ENCODE data around the gene KDM4C. TPM values are rescaled to one million over a fixed set of nuclear protein-coding genes. Genes with fewer than 3 reads are reported as not detected.
"Not testable (repeated sequence)": the region's sequence is repeated elsewhere in the genome, so short reads cannot be mapped to it uniquely, and the experiment has no call there.

The KDM4C gene
- total RNA-seq, 1 donor from 2014 or later: 14.2 TPM

DNA sequence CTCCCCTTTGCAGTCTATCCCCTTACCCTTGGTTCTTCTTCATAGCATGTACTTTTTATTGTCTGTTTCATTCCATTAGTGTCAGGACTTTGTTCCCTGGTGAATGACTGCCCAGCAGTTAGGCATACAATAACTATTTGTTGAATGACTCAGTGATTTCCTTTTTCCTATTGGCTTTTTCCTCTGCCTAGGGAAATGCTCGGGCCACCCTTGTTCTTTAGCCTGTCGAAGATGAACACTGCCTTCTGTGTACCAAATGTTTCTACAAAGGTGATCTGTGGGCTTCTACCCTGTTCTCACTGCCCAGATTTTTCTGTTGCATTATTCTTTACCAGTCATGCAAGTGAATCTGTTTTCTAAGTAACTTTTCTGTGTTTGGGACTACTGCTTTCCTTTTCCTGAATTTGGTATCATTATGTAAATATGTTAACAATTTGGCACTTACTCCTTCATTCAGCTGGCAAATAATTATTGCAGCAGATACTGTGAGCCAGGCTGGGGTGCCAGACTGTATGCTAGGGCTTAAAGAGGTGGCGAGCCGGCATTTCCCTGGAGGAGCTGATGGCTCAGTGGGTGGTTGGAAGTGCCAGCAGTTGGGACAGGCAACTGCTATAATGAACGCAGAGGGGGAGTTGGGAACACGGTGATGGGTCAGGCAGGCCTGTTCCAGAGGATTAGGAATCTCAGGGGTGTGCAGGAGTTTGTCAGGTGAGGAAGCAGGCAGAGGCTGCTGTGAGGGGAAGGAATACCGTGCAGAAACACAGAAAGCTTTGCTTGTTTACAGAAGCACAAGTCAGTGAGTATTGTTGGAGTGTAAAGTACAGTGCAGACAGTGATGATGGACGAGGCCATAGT lies 30.6 kb downstream of the KDM4C start:
- peak; percentile 60 for ATAC-seq (ENCODE audit: poor library complexity)
- intact Hi-C loops (cut with DNase I): no loop called here

DNA sequence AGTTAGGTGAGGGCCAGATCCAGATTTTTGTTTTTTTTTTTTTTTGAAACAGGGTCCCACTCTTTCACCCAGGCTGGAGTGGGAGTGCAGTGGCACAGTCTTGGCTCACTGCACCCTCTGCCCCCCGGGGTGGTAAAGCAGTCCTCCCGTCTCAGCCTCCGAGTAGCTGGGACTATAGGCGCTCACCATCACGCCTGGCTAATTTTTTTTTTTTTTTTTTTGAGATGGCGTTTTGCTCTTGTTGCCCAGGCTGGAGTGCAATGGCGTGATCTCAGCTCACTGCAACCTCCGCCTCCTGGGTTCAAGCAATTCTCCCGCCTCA lies 31.2 kb downstream of the KDM4C start:
- DNase-seq; intact Hi-C loops (cut with DNase I): not testable (repeated sequence)
- peak; percentile 23 for ATAC-seq (ENCODE audit: poor library complexity)

More for the DNA sequence above, 30.6 kb downstream of the KDM4C start:
- peak; percentile 50 for DNase-seq

DNA sequence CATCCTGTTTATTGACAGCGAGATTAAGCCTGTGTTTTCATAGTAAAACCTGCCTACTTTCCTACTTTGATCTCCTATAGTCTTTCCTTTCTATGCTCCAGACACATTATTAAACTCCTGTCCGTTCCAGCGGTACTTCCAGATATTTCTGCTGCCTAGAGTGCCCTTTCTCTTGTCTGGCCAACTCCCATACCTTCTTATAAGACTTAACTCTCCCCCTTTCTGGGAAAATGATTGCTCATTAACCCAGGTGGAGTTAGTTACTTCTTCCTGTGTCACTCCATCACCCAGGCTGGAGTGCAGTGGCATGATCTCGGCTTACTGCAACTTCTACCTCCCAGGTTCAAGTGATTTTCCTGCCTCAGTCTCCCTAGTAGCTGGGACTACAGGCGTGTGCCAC lies 33.1 kb downstream of the KDM4C start:
- intact Hi-C loops (cut with DNase I): no loop called here

DNA sequence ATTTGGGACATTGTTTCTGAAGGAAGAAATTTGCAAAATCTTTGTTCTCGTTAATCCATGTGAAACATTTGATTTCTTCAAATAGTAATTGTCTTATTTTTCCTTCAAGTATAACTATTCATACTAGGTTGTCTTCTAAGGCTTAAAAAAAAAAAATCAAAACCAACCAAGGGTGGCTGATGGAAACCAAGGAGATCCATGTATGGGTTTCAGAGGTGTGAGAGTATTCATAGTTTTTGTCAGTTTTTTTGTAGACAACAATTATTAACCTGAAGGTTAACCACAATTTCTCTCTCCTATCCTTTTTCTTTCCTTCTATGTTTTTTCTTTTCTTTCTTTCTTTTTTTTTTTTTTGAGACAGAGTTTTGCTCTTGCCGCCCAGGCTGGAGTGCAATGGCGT lies 35.4 kb downstream of the KDM4C start:
- DNase-seq: no peak
- intact Hi-C loops (cut with DNase I): no loop called here
- no peak for ATAC-seq (ENCODE audit: poor library complexity)

More for the DNA sequence above, 33.1 kb downstream of the KDM4C start:
- DNase-seq: no peak
- no peak for ATAC-seq (ENCODE audit: poor library complexity)

DNA sequence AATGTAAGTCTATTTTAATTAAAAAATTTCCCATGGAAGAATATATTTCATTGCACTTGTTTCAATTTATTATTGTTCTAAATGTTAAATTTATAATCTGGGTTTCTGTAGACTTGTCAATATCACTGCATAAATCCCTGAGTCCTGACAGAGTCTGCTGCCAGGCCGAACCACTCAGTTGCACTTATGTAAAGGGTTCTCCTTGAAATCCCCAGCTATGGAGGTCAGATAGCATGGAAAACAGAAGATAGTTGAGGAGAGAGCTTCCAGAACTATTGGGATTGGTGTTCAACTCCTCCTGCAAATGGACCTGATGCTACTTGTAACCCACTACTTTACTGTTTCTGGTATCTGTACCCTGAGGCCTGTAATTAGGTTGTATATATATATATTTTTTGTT lies 37.2 kb downstream of the KDM4C start:
- ATAC-seq (ENCODE audit: poor library complexity): peak; percentile 86
- DNase-seq: no peak
- intact Hi-C loops (cut with DNase I): no loop called here

DNA sequence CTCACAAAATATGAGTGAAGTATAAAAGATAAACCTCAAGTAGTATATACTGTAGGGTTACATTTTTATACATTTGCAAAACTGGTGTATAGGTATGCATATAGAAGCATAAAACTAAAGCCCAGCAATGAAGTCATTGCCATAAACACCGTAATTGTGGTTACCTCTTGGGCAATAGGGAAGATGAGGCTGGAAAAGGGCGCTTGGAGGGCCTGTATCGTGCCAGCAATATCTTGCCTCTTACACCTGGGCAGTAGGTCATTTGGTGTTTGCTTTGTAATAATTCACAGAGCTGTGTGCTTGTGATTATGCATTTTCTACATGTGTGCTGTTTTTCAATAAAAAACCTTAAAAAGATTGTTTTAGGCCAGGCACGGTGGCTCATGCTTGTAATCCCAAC lies 45.2 kb downstream of the KDM4C start:
- intact Hi-C loops (cut with DNase I): no loop called here
- no peak for ATAC-seq (ENCODE audit: poor library complexity)

DNA sequence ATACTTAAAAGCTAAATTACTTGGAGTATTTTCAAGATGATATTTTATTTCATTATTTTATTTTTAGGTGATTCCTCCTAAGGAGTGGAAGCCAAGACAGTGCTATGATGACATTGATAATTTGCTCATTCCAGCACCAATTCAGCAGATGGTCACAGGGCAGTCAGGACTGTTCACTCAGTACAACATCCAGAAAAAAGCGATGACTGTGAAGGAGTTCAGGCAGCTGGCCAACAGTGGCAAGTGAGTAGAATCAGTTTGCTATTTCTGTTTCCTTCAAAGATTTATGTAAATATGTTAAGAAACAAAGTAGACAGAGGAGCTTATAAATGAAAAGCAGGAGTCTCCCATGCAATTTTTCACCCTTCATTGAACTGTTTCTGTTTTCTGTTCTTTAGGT lies 47.8 kb downstream of the KDM4C start:
- ATAC-seq (ENCODE audit: poor library complexity): peak; percentile 73
- intact Hi-C loops (cut with DNase I): no loop called here
- DNase-seq: no peak

More for the DNA sequence above, 45.2 kb downstream of the KDM4C start:
- no peak for DNase-seq

DNA sequence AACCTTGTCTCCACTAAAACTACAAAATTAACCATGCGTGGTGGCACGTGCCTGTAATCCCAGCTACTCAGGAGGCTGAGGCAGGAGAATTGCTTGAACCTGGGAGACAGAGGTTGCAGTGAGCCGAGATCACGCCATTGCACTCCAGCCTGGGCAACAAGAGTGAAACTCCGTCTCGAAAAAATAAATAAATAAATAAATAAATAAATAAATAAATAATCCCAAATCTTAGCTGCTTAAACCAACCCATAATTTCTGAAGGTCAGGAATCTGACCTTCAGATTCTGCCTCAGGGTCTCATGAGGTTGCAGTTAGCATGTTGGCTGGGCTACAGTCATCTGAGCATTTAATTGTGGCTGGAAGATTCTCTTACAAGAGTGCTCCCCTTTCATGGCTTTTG lies 48.5 kb downstream of the KDM4C start:
- ATAC-seq (ENCODE audit: poor library complexity); DNase-seq; intact Hi-C loops (cut with DNase I): not testable (repeated sequence)

DNA sequence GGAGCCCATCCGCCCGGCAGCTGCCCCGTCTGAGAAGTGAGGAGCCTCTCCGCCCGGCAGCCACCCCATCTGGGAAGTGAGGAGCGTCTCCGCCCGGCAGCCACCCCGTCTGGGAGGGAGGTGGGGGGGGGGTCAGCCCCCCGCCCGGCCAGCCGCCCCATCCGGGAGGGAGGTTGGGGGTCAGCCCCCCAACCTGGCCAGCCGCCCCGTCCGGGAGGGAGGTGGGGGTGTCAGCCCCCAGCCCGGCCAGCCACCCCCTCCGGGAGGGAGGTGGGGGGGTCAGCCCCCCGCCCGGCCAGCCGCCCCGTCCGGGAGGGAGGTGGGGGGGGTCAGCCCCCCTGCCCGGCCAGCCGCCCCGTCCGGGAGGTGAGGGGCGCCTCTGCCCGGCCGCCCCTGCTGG lies 49.9 kb downstream of the KDM4C start:
- ATAC-seq (ENCODE audit: poor library complexity); DNase-seq; intact Hi-C loops (cut with DNase I): not testable (repeated sequence)

DNA sequence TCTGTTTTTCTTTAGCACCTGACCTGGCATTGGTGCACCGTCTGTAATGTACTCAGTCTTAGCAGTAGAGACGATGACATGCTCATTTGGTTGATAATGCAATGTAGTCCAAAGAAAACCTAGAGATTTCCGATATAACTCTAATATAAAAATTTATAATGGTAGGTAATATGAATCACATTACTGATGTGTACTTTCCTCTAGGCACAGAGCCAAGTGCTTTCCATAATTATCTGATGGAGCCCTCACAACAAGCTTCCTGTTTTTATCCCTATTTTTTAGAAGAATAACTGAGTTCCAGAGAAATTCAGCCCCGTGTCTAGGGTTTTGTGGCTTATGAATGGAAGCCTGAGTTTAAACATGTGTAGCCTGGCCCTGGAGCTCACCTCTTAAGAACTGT lies 53.7 kb downstream of the KDM4C start:
- no peak for DNase-seq

DNA sequence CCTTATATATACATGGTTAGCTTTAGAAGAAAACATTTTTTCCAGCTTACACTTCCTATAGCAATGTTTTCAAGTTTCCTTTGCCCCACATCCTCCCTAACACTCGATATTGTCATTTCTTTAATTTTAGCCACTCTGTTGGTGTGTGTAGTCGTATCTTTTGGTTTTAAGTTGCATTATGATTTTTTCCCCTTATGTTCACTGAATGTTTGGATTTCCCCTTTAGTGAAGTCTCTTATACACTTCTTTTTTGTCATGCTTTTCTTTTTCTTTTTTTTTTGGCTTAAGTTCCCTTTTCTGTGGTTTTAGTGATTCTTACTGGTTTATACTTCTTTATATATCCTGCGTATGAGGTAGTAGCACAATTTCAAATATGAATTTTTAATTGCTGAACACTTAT lies 58.8 kb downstream of the KDM4C start:
- DNase-seq (no peak), ATAC-seq (ENCODE audit: poor library complexity) (no peak)
- intact Hi-C loops (cut with DNase I): no loop called here

More for the DNA sequence above, 53.7 kb downstream of the KDM4C start:
- intact Hi-C loops (cut with DNase I): no loop called here
- no peak for ATAC-seq (ENCODE audit: poor library complexity)

DNA sequence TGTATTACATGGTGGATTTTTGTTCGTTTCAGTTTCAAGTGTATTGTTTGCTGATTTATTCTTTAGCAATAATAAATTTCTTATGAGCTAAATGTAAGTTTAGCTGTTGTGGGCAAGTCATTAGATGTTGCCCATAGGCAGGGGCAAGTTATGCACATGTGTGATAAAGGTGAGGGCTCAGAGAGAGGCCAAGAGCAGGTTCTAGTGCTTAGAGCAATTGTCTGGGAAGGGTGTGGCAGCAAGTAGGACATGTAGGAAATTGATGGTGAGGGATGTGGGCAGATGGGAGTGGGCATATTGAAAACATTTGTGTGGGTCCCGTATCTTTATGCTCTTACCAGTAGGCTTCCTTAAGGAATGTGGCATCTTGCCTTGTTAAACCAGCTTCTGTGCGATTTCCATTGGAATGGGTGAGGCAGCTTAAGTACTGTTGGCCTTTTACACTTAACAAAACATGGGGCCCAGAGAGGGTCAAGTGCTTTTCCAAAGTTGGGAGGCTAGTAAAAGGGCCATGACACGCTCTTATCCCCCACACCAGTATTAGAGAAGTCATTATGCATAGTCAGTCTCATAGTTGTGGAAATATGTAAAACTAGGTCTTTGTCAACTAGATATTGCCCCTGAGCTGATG lies 60.6 kb downstream of the KDM4C start:
- DNase-seq (no peak), ATAC-seq (ENCODE audit: poor library complexity) (no peak)
- intact Hi-C loops (cut with DNase I): no loop called here

DNA sequence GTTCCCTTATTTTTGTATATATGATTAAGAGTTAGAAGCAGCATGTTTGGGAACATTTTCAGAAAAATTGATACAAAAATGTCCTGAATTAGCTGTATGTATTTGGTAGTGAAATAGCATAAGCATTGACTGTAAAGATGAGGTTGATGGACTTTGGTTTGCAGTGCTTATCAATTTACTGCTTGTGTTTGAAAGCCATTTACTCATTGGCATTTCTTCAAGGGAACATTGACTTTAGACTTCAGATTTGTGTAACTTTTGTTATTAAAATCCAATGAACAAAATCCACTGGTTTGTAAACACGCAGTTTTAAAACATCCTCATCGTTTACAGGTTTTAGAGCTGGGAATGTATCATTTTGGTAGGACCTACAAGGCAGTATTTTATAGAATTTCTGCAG lies 61.3 kb downstream of the KDM4C start:
- intact Hi-C loops (cut with DNase I): no loop called here
- DNase-seq (no peak), ATAC-seq (ENCODE audit: poor library complexity) (no peak)

DNA sequence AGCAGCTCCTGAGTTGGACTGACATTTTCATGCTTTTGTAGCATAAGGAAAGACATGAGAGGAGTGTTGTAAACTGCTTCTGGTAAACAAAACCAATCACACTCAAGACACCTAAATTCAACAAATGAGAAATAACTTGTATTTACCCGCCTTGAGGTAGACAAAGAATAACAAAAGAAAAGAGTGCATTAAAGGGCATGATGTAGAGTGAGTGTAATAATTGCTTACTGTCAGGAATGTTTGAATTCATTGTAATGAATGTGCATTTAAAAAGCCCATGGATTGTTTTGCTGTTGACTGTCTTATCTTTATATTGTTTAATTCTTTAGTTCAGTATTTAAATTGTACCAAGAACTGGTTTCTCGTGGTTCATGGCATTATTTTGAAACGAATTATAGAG lies 61.8 kb downstream of the KDM4C start:
- ATAC-seq (ENCODE audit: poor library complexity) (no peak), DNase-seq (no peak)
- intact Hi-C loops (cut with DNase I): no loop called here

DNA sequence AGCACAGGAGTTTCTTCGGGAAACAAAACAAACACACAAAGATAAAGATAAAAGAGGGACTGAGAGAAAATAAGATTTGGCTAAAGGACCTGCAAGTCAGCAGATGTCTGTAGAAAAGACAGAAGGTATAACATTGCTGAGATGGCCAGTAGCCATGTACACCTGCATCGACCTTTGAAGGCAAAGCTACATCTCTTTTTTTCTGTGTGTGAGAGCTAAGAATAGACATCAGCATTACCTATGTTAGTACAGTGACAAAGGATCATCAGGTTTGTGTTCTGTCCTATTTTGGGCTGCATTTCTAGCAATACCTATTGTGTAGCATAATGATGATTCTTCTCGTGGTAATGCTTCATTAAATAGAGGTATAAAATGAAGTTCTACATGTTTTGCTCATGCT lies 64.9 kb downstream of the KDM4C start:
- no peak for DNase-seq
- intact Hi-C loops (cut with DNase I): no loop called here
- no peak for ATAC-seq (ENCODE audit: poor library complexity)

DNA sequence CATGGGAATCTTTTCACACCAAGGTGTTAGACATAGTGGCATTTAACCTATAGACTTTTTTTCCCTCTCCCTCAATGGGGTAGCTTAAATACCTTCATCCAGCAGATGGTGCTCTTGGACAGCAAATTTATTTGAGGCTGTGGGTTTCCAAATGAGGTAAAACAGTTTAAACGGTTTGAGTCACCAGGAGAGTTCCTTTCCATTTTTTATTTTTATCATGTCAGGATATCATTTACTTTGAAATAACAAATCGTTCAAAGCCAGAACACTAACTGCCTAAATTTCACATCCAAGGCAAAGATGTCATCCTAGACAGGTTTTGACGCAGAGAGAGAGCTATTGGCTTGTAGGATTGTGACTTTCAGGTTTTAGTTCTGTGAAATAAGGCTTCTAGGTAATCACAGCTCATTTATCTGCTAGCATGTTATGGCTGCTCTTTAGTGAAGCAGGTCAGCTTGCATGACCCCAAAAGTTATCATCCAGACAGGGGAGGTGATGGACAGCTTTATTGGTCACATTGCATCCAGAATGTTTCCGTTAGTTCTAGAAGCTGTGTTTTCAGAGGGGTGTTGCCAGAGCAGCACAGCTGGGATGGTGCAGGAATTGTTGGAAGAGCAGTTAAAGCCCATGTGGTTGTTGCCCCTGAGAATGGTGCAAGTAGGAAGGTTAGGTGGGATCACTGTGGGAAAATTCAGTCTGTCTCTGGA lies 69.8 kb downstream of the KDM4C start:
- ATAC-seq (ENCODE audit: poor library complexity) (no peak), DNase-seq (no peak)
- intact Hi-C loops (cut with DNase I): no loop called here

DNA sequence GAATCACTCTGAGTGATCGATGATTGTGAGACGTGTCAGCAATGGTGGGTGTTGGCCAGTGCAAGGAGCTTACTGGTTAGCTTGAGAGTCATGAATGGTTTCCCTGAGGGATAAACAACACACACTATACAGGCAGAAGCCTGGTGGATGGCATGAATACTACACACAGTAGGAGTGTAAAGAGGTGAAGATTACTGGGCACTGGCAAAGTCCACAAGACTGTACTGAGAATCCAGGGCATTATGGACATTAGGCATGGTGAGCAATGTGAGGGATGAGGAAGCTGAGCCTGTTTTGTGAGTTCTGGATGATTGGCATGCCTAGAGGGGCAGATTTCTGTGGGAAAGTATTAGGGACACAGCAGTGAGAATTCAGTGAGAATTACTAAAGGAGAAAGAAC lies 71.3 kb downstream of the KDM4C start:
- ATAC-seq (ENCODE audit: poor library complexity): no peak
- intact Hi-C loops (cut with DNase I): no loop called here
- no peak for DNase-seq

DNA sequence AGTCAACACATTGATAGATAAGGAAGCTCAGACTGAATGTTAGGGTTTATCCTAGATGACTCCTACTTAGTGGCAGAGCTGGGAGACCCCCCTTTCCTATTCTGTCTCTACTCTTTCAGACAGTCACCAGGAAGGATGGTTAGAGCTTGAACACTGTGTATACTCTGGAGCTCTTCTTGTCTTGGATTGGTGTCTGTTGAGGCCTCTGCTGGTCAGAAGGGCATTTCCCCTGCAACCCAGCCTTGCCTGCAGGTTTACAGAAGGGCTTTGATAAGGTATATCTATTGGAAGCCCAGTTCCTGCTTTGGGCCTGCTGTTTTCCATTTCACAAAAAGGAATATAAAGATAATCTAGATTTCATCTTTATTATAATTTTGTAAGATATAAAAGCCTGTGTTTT lies 71.8 kb downstream of the KDM4C start:
- DNase-seq (no peak), ATAC-seq (ENCODE audit: poor library complexity) (no peak)
- intact Hi-C loops (cut with DNase I): no loop called here

DNA sequence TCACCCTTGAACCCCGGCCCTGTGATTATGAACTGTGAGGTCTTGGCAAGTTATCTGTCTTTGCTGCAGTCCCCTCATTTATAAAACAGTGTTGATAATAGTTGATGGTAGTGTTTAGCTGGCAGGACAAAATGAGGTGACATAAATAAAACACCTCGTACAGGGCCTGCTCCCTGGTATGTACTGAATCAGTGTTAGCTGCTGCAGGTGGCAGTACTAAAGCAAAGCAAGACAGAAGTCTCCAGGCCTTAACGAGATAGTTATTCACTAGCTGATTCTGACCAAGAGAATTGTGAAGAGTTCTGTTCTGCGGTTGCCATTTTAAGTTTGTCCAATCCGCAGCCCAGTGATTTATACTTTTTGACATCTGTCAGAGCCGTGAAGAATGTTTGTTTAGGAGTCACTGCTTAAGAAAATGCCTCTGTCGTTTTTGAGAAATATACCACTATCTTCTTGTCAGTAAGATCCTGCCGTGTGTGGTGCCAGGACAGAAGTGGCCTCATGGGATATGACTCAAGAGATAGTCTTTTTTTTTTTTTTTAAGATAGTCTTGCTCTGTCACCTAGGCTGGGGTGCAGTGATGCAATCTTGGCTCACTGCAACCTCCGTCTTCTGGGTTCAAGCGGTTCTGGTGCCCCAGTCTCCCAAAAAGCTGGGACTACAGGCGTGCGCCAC lies 75.9 kb downstream of the KDM4C start:
- intact Hi-C loops (cut with DNase I): no loop called here
- ATAC-seq (ENCODE audit: poor library complexity) (peak; percentile 38), DNase-seq (no peak)

Data from Right ventricle myocardium superior (tissue), 1 donor.